SK-N-SH (cell line): ENCODE results near the gene RAET1E. TPM values are rescaled to one million over a fixed set of nuclear protein-coding genes. Genes with fewer than 3 reads are reported as not detected.

Experiments used
- CTCF ChIA-PET: fragments of 300-600, 350-600 bp; formaldehyde crosslinking; extraction: SDS; loops from one replicate; lab custom pipeline; 2021; lab: Yijun Ruan, JAX
- POLR2A ChIA-PET: fragments of 350-600 bp; sonication (Branson Sonifier 250); formaldehyde crosslinking; extraction: SDS; loops from one replicate; lab custom pipeline; 2020; ENCODE audit warnings: antibody characterized with exemption, inconsistent platforms; lab: Yijun Ruan, JAX
- DNase-seq: peaks from one replicate; pipeline ENCODE4 v3.0.0; 2012
- H2AFZ ChIP-seq: fragments of 200-600 bp; sonication (generic); 2 replicates; pipeline ENCODE4 v1.8.1; 2016; ENCODE audit warnings: antibody characterized with exemption, mild to moderate bottlenecking, low read depth
- H3F3A ChIP-seq: fragments of 200-600 bp; sonication (generic); replicated peaks from 2 replicates; pipeline ENCODE3; 2016; ENCODE audit warnings: antibody characterized with exemption, mild to moderate bottlenecking; ENCODE audit not compliant: insufficient read depth
- H3K27ac ChIP-seq, 2 experiments: fragments of 200-500 bp in 1 of 2; fragments of 200-600 bp in 1 of 2; sonication (Bioruptor generic) in 1 of 2; sonication (generic), shearing (Covaris generic) in 1 of 2; 2 replicates each; pipeline versions ENCODE4 v1.5.1 to v1.6.1; 2014 to 2016; ENCODE audit warnings: low read depth in 2 of 2, inconsistent platforms in 1 of 2, low read length in 1 of 2, mild to moderate bottlenecking in 1 of 2, mixed read lengths in 1 of 2
- H3K27me3 ChIP-seq: fragments of 200-600 bp; sonication (generic), shearing (Covaris generic); 2 replicates; pipeline ENCODE4 v1.6.1; 2016; ENCODE audit warnings: mixed run types; ENCODE audit not compliant: insufficient read depth
- H3K36me3 ChIP-seq, 2 experiments: fragments of 200-500 bp in 1 of 2; fragments of 200-600 bp in 1 of 2; sonication (Bioruptor generic) in 1 of 2; sonication (generic) in 1 of 2; replicated peaks in 1 of 2; 2 replicates each; pipeline versions ENCODE3 to v1.5.1; 2014 to 2016; ENCODE audit warnings: low read length in 1 of 2, mild to moderate bottlenecking in 1 of 2; ENCODE audit not compliant: insufficient read depth in 2 of 2, control insufficient read depth in 1 of 2
- H3K4me1 ChIP-seq, 2 experiments: fragments of 200-500 bp in 1 of 2; fragments of 200-600 bp in 1 of 2; sonication (Bioruptor generic) in 1 of 2; sonication (generic), shearing (Covaris generic) in 1 of 2; 2 replicates each; pipeline versions ENCODE4 v1.5.1 to v1.6.1; 2014 to 2016; ENCODE audit warnings: low read depth in 1 of 2, low read length in 1 of 2, mixed run types in 1 of 2; ENCODE audit not compliant: insufficient read depth in 2 of 2, control insufficient read depth in 1 of 2
- H3K4me2 ChIP-seq: fragments of 200-600 bp; sonication (generic), shearing (Covaris generic); 2 replicates; pipeline ENCODE4 v1.6.1; 2017; ENCODE audit warnings: mixed run types
- H3K4me3 ChIP-seq, 2 experiments: fragments of 200-500 bp in 1 of 2; fragments of 200-600 bp in 1 of 2; sonication (Bioruptor generic) in 1 of 2; sonication (generic), shearing (Covaris generic) in 1 of 2; 2 replicates each; pipeline versions ENCODE4 v1.5.1 to v1.8.1; 2014 to 2016; ENCODE audit warnings: low read depth in 2 of 2, inconsistent platforms in 1 of 2, low read length in 1 of 2, mild to moderate bottlenecking in 1 of 2, mixed read lengths in 1 of 2, moderate library complexity in 1 of 2
- H3K79me2 ChIP-seq: fragments of 200-600 bp; sonication (generic); 2 replicates; pipeline ENCODE4 v1.8.1; 2017; ENCODE audit warnings: mild to moderate bottlenecking; ENCODE audit not compliant: insufficient read depth
- H3K9ac ChIP-seq: fragments of 200-600 bp; sonication (generic); 2 replicates; pipeline ENCODE4 v1.6.1; 2017; ENCODE audit warnings: mixed run types
- H3K9me2 ChIP-seq: fragments of 200-600 bp; sonication (generic); 2 replicates; pipeline ENCODE4 v1.6.1; 2017; ENCODE audit warnings: mixed run types
- H3K9me3 ChIP-seq: fragments of 200-600 bp; sonication (generic); 2 replicates; pipeline ENCODE4 v1.6.1; 2017; ENCODE audit warnings: mixed run types, mild to moderate bottlenecking, moderate library complexity
- H4K20me1 ChIP-seq: fragments of 200-600 bp; sonication (generic); 2 replicates; pipeline ENCODE4 v1.6.1; 2017; ENCODE audit warnings: mild to moderate bottlenecking, mixed run types; ENCODE audit not compliant: insufficient read depth
- CHD2 ChIP-seq: fragments of 150-350 bp; IDR thresholded peaks from 2 replicates; pipeline ENCODE4 v1.6.1; 2018; ENCODE audit warnings: low read length; ENCODE audit not compliant: partially characterized antibody
- ELF1 ChIP-seq: IDR thresholded peaks from 2 replicates; pipeline ENCODE4 v1.4.0; 2012
- EZH2phosphoT487 ChIP-seq: fragments of 200-600 bp; sonication (generic); IDR thresholded peaks from 2 replicates; pipeline ENCODE4 v1.6.1; 2017; ENCODE audit warnings: low read depth, mixed run types, mild to moderate bottlenecking, antibody characterized with exemption, moderate library complexity, borderline replicate concordance
- FOXM1 ChIP-seq: IDR thresholded peaks from 2 replicates; pipeline ENCODE4 v1.4.0; 2012; ENCODE audit warnings: low read depth, mild to moderate bottlenecking
- GABPA ChIP-seq: IDR thresholded peaks from 2 replicates; pipeline ENCODE4 v1.4.0; 2012; ENCODE audit warnings: low read depth, mild to moderate bottlenecking
- GATA2 ChIP-seq: sonication (generic); formaldehyde crosslinking; IDR thresholded peaks from 2 replicates; pipeline ENCODE4 v1.5.0; 2020; ENCODE audit warnings: mild to moderate bottlenecking, missing genetic modification reagents
- MAX ChIP-seq: IDR thresholded peaks from 2 replicates; pipeline ENCODE4 v1.4.0; 2012; ENCODE audit warnings: low read depth
- PBX3 ChIP-seq: IDR thresholded peaks from 2 replicates; pipeline ENCODE4; 2012
- RAD21 ChIP-seq: IDR thresholded peaks from 2 replicates; pipeline ENCODE4 v1.6.1; 2012; ENCODE audit warnings: mild to moderate bottlenecking, low read length
- REST ChIP-seq: IDR thresholded peaks from 2 replicates; pipeline ENCODE4 v1.6.1; 2012; ENCODE audit warnings: mild to moderate bottlenecking, low read depth, low read length, moderate library complexity
- RFX5 ChIP-seq: IDR thresholded peaks from 2 replicates; pipeline ENCODE4 v1.6.1; 2012; ENCODE audit warnings: mild to moderate bottlenecking, improper control_type of control experiment, low read length
- SIN3A ChIP-seq: IDR thresholded peaks from 2 replicates; pipeline ENCODE4 v1.6.1; 2012; ENCODE audit warnings: low read depth, mild to moderate bottlenecking, low read length, moderate library complexity, borderline replicate concordance
- SMC3 ChIP-seq: IDR thresholded peaks from 2 replicates; pipeline ENCODE4 v1.6.1; 2012; ENCODE audit warnings: low read depth, low read length, improper control_type of control experiment
- USF1 ChIP-seq: IDR thresholded peaks from 2 replicates; pipeline ENCODE4 v1.4.0; 2012; ENCODE audit warnings: low read depth, borderline replicate concordance
- YY1 ChIP-seq: IDR thresholded peaks from 2 replicates; pipeline ENCODE4 v1.4.0; 2012; ENCODE audit warnings: low read depth, mild to moderate bottlenecking
- WGBS: methylation state at CpG from one replicate; pipeline ENCODE4 v1.1.6; 2017; ENCODE audit warnings: low lambda C conversion rate; 5-methylcytosine and 5-hydroxymethylcytosine counted together
- polyA plus RNA-seq, 3 experiments: library from polyadenylated mRNA; depleted of rRNA; stranded (reverse); fragments of >200 nt; gene quantifications; 2 replicates each; pipeline ENCODE4 v1.2.3, GENCODE V29; 2012

Gene RAET1E
- polyA plus RNA-seq, 1 of the 3 experiments (the other 2 are of a cell fraction), result 0.15 TPM

- Histone ChIP-seq H3K27ac (no peak overlapping the region), H3K36me3 (no peaks in the 10 kb centered on the region), H3K4me2 (no peak overlapping the region), H3K9ac (no peak overlapping the region), H3K9me3 (no peaks in the 10 kb centered on the region), H3K4me1 (no peaks in the 10 kb centered on the region), H3K27me3 (no peaks in the 10 kb centered on the region), H3F3A (no peaks in the 10 kb centered on the region), H3K9me2 (no peaks in the 10 kb centered on the region), H2AFZ (no peak overlapping the region), H3K79me2 (no peaks in the 10 kb centered on the region), H4K20me1 (no peaks in the 10 kb centered on the region), H3K4me3 (no peak overlapping the region)
- TF ChIP-seq SIN3A (no peak), SMC3 (no peak), GATA2 (no peak), FOXM1 (no peak), MAX (no peak), RAD21 (no peak), EZH2phosphoT487 (no peak), ELF1 (no peak), PBX3 (no peak), CHD2 (no peak), GABPA (no peak), REST (no peak), RFX5 (no peak), USF1 (no peak), YY1 (no peak)
- POLR2A ChIA-PET, result no interaction called here
- DNase-seq, result no peak
- WGBS, result 21% methylated on average over 1 of the region's 1 CpG
- CTCF ChIA-PET, result interaction anchor here (0.7 kb wide), 1 partner anchor 53 kb away, joined by 4 read pairs; no protein-coding TSS in a partner anchor
Measured at GRCh38 chr6:149872233-149872632, 25.7 kb downstream of the RAET1E start.
